Hepatocyte (in vitro differentiated cells): ENCODE results near the gene MYO19. TPM values are rescaled to one million over a fixed set of nuclear protein-coding genes. Genes with fewer than 3 reads are reported as not detected.
A peak's percentile ranks its signal among the peaks of the same experiment; 100 is the strongest.

ENCODE experiments used
- DNase-seq: peaks from one replicate; pipeline ENCODE4 v3.0.0-alpha.2; 2016; ENCODE audit warnings: low spot score
- H2AFZ ChIP-seq: fragments of 200-600 bp; sonication (generic); 2 replicates; pipeline ENCODE4 v1.6.0; 2016; ENCODE audit warnings: antibody characterized with exemption, mild to moderate bottlenecking
- H3K27ac ChIP-seq: fragments of 200-600 bp; sonication (generic); 2 replicates; pipeline ENCODE4 v1.5.1; 2016; ENCODE audit warnings: mild to moderate bottlenecking
- H3K27me3 ChIP-seq: fragments of 200-600 bp; sonication (generic); 2 replicates; pipeline ENCODE4 v1.6.1; 2016
- H3K36me3 ChIP-seq: fragments of 200-600 bp; sonication (generic); replicated peaks from 2 replicates; pipeline ENCODE4 v1.5.1; 2016; ENCODE audit warnings: low read depth; ENCODE audit not compliant: insufficient read depth
- H3K4me1 ChIP-seq: fragments of 200-600 bp; sonication (generic); 2 replicates; pipeline ENCODE4 v1.5.1; 2016; ENCODE audit warnings: mild to moderate bottlenecking, moderate library complexity; ENCODE audit not compliant: insufficient read depth
- H3K4me2 ChIP-seq: fragments of 200-600 bp; sonication (generic); 2 replicates; pipeline ENCODE4 v1.6.0; 2016
- H3K4me3 ChIP-seq: fragments of 200-600 bp; sonication (generic); 2 replicates; pipeline ENCODE4 v1.5.1; 2016; ENCODE audit warnings: mild to moderate bottlenecking
- H3K79me2 ChIP-seq: fragments of 200-600 bp; sonication (generic); 2 replicates; pipeline ENCODE4 v1.6.0; 2017; ENCODE audit warnings: mild to moderate bottlenecking
- H3K9me2 ChIP-seq: fragments of 200-600 bp; sonication (generic); replicated peaks from 2 replicates; pipeline ENCODE4 v1.6.0; 2017; ENCODE audit warnings: mild to moderate bottlenecking; ENCODE audit not compliant: insufficient read depth
- H3K9me3 ChIP-seq: fragments of 200-600 bp; sonication (generic); 2 replicates; pipeline ENCODE4 v1.5.1; 2016; ENCODE audit warnings: low read depth, mild to moderate bottlenecking
- H4K20me1 ChIP-seq: fragments of 200-600 bp; sonication (generic); 2 replicates; pipeline ENCODE4 v1.6.0; 2016; ENCODE audit warnings: mild to moderate bottlenecking; ENCODE audit not compliant: insufficient read depth, poor library complexity, severe bottlenecking
- CTCF ChIP-seq: fragments of 200-600 bp; sonication (generic); IDR thresholded peaks from 2 replicates; pipeline ENCODE4 v1.5.1; 2016; ENCODE audit warnings: antibody characterized with exemption, mild to moderate bottlenecking; ENCODE audit not compliant: poor library complexity
- EZH2 ChIP-seq: fragments of 200-600 bp; sonication (generic); IDR thresholded peaks from 2 replicates; pipeline ENCODE4 v1.6.1; 2016; ENCODE audit warnings: antibody characterized with exemption, mild to moderate bottlenecking, borderline replicate concordance
- EZH2phosphoT487 ChIP-seq: fragments of 200-600 bp; sonication (generic); IDR thresholded peaks from one replicate; pipeline ENCODE4 v1.6.1; 2018; ENCODE audit warnings: antibody characterized with exemption, mild to moderate bottlenecking, low read depth, moderate library complexity; ENCODE audit not compliant: unreplicated experiment, severe bottlenecking
- WGBS: methylation state at CpG from one replicate; pipeline ENCODE4 v1.1.6; 2016; ENCODE audit warnings: low lambda C conversion rate; ENCODE audit errors: missing lambda C conversion rate; 5-methylcytosine and 5-hydroxymethylcytosine counted together
- polyA plus RNA-seq: library from polyadenylated mRNA; unstranded; fragments of >200 nt; fragmentation: Nextera tagmentation; extraction: Ambion mirVana; gene quantifications from 2 replicates; pipeline ENCODE4 v1.2.1, GENCODE V29; 2016
- total RNA-seq: library from RNA; depleted of rRNA; stranded (reverse); fragments of >200 nt; gene quantifications from 2 replicates; pipeline ENCODE4 v1.2.3, GENCODE V29; 2014

Gene MYO19
- total and polyA plus RNA-seq, 2 experiments from 2014 or later, result 19.7 to 29.8 TPM

GRCh38 chr17:36469733-36470132 is 64.9 kb downstream of the MYO19 start:
- Histone ChIP-seq H3K4me1 (no peaks in the 10 kb centered on the region), H3K27ac (no peak overlapping the region), H3K27me3 (peaks cover 39% of the 10 kb centered on the region), H3K79me2 (no peaks in the 10 kb centered on the region), H3K9me2 (no peaks in the 10 kb centered on the region), H3K9me3 (no peaks in the 10 kb centered on the region), H3K4me2 (no peak overlapping the region), H4K20me1 (no peaks in the 10 kb centered on the region), H3K36me3 (no peaks in the 10 kb centered on the region), H2AFZ (no peak overlapping the region), H3K4me3 (no peak overlapping the region)
- 61% methylated on average over 7 of the region's 7 CpGs for WGBS
- DNase-seq, result no peak
- TF ChIP-seq CTCF, result no peak
- no peak for TF ChIP-seq EZH2phosphoT487
- no peak for TF ChIP-seq EZH2

DNA sequence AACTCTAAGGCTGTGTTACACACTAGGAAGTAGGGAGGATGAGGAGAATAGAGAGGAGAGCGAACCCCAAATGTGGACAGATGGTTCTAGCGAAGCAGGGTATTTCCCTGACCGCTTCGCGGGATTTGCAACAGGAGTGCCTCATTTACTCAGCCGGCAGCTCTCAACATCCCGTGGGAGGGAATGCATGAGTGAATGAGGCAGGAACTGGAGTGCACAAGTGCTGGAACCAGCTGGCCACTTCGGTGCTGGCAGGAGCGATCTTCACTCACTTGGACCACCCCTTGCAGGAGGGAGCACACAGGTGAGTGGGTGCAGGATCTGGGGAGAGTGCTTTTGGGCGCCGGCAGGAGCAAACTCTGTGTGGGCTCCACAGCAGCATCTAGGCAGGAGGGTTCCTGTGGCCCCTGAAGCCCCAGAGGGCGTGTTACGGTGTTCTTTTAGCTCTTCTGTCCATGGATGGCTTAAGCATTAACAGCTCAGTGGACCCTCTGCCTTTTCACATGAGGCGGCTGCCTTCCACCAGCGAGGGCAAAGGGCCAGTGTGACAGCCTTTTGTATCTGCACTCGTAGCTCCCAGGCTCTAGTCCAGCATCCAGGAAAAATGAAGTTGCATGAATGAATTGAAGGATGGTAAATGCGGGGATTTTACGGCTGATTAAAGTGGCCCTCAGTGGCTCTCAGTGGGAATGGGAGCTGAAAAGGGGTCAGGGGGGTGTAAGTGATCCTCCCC is 65.6 kb downstream of the MYO19 start:
- DNase-seq, result no peak
- 71% methylated on average over 18 of the region's 18 CpGs for WGBS
- H3K79me2 ChIP-seq, result no peaks in the 10 kb centered on the region
- H3K27me3 ChIP-seq, result peaks cover 33% of the 10 kb centered on the region
- no peak for TF ChIP-seq EZH2
- H2AFZ ChIP-seq, result no peak overlapping the region
- no peaks in the 10 kb centered on the region for H4K20me1 ChIP-seq
- no peak overlapping the region for H3K4me3 ChIP-seq
- no peaks in the 10 kb centered on the region for H3K9me3 ChIP-seq
- no peak overlapping the region for H3K4me2 ChIP-seq
- H3K27ac ChIP-seq, result no peak overlapping the region
- H3K9me2 ChIP-seq, result no peaks in the 10 kb centered on the region
- no peaks in the 10 kb centered on the region for H3K4me1 ChIP-seq
- no peaks in the 10 kb centered on the region for H3K36me3 ChIP-seq

DNA sequence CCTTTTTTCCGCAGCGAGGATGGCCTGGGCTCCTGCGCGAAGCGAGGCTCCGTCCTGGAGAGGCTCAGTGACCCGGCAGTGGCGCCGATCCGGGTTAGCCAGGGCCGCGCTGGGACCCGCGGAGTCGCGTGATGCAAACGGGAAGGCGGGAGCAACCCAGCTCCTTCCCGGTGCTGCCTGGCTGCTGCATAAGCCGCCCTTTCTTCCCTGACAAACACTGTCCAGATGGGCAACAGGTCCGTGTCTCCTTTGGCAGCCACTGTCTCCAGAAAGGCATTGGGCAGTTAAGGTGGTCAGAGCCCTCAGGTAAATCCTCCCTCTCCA is 69.9 kb downstream of the MYO19 start:
- Histone ChIP-seq H3K4me1 (no peaks in the 10 kb centered on the region), H2AFZ (no peak overlapping the region), H3K4me2 (no peak overlapping the region), H3K79me2 (no peaks in the 10 kb centered on the region), H4K20me1 (no peaks in the 10 kb centered on the region), H3K36me3 (no peaks in the 10 kb centered on the region), H3K9me3 (no peaks in the 10 kb centered on the region), H3K27ac (no peak overlapping the region), H3K4me3 (no peak overlapping the region), H3K9me2 (no peaks in the 10 kb centered on the region), H3K27me3 (peaks cover 38% of the 10 kb centered on the region)
- no peak for TF ChIP-seq EZH2
- no peak for TF ChIP-seq EZH2phosphoT487
- no peak for TF ChIP-seq CTCF
- WGBS, result 69% methylated on average over 21 of the region's 21 CpGs
- no peak for DNase-seq

- no peak overlapping the region for H2AFZ ChIP-seq
- no peak overlapping the region for H3K4me3 ChIP-seq
- 34% methylated on average over 50 of the region's 54 CpGs for WGBS
- TF ChIP-seq CTCF (no peak), EZH2 (no peak), EZH2phosphoT487 (no peak)
- H3K4me2 ChIP-seq, result no peak overlapping the region
- H3K9me3 ChIP-seq, result no peaks in the 10 kb centered on the region
- no peaks in the 10 kb centered on the region for H3K9me2 ChIP-seq
- H4K20me1 ChIP-seq, result no peaks in the 10 kb centered on the region
- peaks cover 42% of the 10 kb centered on the region for H3K27me3 ChIP-seq
- no peaks in the 10 kb centered on the region for H3K36me3 ChIP-seq
- no peak overlapping the region for H3K27ac ChIP-seq
- peak; percentile 92 for DNase-seq
- H3K4me1 ChIP-seq, result no peaks in the 10 kb centered on the region
- H3K79me2 ChIP-seq, result no peaks in the 10 kb centered on the region
These were observed 70.5 kb downstream of the MYO19 start for GRCh38 chr17:36463916-36464764.
